Measurements from ENCODE around the gene PARP4.

DNA sequence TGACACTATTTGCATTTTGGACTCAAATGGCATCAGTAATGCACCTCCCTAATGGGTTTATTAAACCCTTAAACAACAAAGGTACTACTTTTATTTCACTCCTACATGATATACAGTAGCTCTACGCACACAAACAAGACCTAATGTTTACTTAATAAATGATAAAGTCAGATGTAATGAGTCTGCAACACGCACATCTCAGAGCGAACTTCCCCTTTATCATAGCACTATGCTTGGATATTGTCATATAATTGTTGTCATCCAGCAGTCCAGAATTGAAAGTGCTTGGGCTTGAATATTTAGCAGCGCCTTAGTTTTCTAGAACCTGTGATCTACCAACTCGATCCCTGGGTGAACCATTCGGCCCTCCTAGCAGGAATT, 772 bp downstream of the PARP4 start:
- TF ChIP-seq, protein P1, sequence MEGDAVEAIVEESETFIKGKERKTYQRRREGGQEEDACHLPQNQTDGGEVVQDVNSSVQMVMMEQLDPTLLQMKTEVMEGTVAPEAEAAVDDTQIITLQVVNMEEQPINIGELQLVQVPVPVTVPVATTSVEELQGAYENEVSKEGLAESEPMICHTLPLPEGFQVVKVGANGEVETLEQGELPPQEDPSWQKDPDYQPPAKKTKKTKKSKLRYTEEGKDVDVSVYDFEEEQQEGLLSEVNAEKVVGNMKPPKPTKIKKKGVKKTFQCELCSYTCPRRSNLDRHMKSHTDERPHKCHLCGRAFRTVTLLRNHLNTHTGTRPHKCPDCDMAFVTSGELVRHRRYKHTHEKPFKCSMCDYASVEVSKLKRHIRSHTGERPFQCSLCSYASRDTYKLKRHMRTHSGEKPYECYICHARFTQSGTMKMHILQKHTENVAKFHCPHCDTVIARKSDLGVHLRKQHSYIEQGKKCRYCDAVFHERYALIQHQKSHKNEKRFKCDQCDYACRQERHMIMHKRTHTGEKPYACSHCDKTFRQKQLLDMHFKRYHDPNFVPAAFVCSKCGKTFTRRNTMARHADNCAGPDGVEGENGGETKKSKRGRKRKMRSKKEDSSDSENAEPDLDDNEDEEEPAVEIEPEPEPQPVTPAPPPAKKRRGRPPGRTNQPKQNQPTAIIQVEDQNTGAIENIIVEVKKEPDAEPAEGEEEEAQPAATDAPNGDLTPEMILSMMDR (IDR thresholded peaks at IDR 0.05; ENCODE audit: insufficient read depth, low read length, poor library complexity, severe bottlenecking) = no peak
- no peak for TF ChIP-seq EZH2phosphoT487 (conservative IDR thresholded peaks at IDR 0.05; ENCODE audit: low read length)
